Measurements from ENCODE around the gene PPFIA4.
A peak's percentile ranks its signal among the peaks of the same experiment; 100 is the strongest.
"Not testable (repeated sequence)": the region's sequence is repeated elsewhere in the genome, so short reads cannot be mapped to it uniquely, and the experiment has no call there.

PPFIA4 gene

DNA sequence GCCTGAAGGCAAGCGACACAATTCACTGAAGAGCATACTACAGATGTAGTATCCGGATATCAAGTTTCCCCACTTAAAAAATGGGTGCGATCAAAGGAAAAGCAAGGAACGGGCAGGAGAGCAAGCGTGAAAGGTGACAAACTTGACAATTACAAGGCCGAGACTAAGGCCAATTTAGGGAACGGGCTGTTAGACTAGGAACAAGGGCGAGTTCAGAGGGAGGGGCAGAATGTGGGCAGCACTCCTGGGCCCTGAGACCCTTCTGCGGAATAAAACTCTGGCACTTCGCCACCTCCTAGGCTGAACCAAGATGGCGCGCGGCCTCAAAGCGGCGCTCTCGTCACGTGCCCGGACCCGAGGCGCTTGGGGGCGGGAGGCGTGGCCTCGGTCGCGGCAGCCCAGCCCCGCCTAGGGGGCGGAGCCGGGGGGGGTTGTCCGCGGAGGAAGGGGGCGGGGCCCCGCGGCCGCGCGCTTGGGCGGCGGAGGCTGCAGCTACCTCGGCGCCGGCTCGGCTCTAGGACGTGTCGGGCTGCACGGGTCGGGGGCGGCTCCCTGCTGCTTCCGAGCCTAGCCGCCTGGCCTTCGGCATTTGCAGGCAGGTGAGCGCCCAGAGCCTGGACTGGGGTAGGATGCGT is at the start of gene PPFIA4:
Gene PPFIA4 (plus strand): TSS at position 461 of the 635 bp plus-strand sequence. CDS start 12,518 bp downstream, outside the sequence.
- peak; percentile 97 for DNase-seq (ENCODE audit: low spot score)

DNA sequence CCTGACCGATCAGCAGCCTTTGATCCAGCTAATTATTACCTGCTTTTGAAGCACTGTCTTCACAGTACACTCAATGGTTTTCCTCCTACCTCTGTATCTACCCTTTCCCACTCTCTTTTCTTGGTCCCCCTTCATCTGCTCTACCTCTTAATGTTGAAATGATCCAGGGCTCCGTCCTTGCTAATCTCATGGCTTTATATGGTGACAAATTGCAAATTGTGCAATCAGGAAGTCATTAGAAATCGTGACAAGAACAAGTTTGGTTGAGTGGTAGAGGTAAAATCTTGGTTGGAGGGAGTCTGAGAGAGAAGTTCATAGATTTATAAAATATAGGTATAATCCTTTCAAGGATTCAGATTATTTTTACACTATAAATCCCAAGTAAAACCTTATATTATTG is 49.7 kb upstream of the PPFIA4 start:
- no peak for DNase-seq (ENCODE audit: low spot score)

DNA sequence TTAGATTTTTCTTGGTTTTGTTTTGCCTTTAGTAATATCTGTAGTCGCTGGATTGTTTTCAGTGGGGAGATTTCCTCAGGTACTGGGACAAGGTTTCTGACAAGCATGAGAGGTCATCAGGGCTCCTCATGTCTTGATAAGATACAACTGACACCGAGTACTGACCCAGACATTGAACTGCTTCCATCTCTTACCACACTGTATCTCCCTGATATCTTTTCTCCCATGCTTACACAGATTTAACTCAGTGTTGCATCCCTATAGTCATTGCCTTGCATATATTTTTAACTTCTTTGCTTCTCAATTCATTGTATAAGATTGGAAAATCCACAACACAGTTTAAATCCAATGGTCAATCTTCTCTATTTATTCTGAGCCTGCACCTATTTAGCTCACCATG is 46.8 kb upstream of the PPFIA4 start:
- DNase-seq (ENCODE audit: low spot score): no peak

DNA sequence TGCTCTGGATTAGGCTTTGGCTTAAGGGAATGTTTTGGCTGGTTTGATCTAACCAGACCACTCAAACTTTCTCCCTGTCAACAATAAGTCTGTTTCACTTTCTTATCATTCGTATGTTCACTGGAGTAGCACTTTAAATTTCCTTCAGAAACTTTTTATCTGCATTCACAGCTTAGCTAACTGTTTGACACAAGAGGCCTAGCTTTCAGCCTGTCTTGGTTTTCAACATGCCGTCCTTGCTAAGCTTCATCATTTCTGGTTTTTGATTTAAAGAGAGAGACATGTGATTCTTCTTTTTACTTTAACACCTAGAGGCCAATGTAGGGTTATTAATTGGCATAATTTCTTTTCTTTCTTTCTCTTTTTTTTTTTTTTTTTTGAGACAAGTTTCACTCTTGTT is 44.4 kb upstream of the PPFIA4 start:
- no peak for DNase-seq (ENCODE audit: low spot score)

DNA sequence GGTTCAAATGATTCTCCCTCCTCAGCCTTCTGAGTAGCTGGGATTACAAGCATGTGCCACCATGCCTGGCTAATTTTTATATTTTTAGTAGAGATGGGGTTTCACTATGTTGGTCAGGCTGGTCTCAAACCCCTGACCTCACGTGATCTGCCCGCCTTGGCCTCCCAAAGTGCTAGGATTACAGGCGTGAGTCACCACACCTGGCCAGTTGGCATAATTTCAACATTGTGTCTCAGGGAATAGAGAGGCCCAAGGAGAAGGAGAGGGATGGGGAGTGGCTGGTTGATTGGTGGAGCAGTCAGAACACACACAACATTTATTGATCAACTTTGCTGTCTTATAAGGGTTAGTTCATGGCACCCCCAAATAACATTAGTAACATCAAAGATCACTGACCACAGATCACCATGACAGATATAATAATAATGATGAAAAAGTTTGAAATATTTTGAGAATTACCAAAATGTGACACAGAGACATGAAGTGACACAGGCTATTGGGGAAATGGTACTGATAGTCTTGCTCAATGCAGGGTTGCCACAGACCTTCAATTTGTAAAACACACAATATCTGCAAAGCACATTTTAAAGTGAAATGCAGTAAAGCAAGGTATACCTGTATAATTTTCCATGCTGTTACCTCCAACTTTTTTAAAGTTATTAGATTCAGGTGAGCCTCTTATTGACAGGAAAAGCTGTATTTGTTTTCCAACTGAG is 43.4 kb upstream of the PPFIA4 start:
- no peak for DNase-seq (ENCODE audit: low spot score)

DNA sequence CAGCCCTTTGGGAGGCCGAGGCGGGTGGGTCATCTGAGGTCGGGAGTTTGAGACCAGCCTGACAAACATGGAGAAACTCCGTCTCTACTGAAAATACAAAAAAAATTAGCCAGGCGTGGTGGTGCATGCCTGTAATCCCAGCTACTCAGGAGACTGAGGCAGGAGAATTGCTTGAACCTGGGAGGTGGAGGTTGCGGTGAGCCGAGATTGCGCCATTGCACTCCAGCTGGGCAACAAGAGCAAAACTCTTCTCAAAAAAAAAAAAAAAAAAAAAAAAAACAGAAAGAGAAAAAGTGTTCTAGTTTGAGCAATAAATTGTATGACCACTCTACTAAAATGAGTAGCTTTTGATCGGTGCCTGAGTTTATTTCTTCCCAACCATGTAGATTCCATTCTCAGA is 40.2 kb upstream of the PPFIA4 start:
- DNase-seq (ENCODE audit: low spot score): not testable (repeated sequence)

DNA sequence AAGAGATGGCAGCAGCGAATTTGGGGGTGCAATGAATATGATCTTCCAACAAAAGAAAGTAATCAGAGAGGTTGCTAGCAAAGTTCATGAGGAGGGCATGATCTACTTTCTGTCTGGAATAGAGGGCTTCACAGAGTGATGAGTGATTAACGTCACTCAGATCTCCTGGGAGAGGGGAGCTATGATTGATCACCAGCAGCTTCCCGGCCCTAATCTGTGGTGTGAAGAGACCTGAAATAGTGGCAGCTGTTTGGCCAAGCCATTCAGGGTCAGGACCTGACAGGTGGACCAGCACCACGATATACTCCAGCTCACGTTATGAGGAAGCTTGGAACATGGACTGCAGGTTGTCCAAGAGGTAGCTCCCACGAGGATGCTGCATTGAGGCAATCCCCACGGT is 39.0 kb upstream of the PPFIA4 start:
- no peak for DNase-seq (ENCODE audit: low spot score)

DNA sequence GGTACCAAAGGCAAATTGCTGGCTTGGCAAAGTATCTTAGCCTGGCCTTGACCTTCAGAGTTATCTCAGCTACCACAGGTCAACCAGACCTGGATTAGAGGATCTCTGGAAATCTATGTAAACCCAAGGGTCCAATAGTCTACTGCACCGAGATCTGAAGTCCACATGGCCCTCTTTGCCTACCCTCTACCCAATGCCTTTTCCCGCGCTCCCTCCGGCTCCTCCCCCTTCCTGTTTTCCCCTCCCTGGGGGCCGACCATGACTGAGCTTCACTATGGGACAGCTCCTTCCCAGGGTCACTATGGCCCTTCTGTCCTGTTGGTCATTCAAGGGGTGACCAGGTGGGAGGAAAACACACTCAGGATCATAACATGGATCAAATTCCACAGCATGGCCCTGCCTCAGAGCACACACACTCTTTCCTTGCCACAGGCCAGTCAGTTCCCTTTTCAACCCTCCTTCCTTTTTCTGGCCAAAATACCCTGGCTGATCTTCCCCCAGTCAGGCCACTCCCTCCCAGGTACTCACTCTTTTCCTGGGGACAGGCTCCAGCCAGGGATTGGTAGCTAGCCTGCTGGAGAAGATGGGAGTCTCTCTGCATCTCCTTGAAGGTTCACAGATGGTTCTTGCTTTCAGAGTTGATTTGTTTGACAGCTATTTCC is 38.2 kb upstream of the PPFIA4 start:
- no peak for DNase-seq (ENCODE audit: low spot score)

DNA sequence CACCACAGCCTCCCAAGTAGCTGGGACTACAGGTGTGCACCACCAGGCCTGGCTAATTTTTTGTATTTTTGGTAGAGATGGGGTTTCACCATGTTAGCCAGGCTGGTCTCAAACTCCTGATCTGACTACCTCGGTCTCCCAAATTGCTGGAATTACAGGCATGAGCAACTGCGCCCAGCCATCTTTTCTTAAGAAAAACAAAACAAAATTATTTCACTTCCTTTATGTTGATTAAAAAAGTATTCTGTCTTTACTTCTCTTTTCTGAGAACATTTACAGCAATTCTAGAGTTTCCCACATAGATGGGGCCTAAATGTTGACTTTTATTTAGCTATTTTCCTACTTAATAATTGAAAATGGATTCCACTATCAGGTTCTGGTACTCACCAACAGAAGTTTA is 36.4 kb upstream of the PPFIA4 start:
- DNase-seq (ENCODE audit: low spot score): no peak

DNA sequence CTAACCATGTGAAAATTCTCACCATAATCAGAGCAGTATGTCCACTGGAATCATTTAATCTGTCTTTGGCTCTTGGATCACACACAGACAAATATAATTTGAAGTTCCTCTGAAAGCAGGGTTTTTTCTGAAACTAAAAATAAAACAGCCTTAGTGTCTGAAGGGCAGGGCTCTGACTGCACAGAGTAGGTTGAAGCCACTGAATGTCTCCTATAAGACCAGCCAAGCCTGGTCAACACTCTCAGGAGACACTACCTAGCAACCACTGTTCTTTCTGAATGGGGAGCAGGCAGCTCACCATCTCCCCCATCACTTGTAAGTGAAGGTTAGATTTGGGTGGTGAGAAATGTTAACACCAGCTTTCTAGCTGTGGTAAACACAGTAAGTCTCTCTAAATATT is 35.2 kb upstream of the PPFIA4 start:
- DNase-seq (ENCODE audit: low spot score): no peak

DNA sequence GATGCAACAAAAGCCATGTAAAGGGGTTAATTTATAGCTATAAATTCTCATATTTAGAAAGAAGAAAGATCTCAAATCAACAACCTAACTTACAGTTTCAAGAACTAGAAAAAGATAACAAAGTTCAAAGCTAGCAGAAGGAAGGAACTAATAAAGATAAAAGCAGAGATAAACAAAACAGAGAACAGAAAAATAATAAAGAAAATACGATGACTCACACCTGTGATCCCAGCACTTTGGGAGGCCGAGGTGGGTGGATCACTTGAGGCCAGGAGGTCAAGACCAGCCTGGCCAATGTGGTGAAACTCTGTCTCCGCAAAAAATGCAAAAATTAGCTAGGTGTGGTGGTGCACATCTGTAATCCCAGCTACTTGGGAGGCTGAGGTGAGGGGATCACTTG is 31.5 kb upstream of the PPFIA4 start:
- DNase-seq (ENCODE audit: low spot score): no peak

DNA sequence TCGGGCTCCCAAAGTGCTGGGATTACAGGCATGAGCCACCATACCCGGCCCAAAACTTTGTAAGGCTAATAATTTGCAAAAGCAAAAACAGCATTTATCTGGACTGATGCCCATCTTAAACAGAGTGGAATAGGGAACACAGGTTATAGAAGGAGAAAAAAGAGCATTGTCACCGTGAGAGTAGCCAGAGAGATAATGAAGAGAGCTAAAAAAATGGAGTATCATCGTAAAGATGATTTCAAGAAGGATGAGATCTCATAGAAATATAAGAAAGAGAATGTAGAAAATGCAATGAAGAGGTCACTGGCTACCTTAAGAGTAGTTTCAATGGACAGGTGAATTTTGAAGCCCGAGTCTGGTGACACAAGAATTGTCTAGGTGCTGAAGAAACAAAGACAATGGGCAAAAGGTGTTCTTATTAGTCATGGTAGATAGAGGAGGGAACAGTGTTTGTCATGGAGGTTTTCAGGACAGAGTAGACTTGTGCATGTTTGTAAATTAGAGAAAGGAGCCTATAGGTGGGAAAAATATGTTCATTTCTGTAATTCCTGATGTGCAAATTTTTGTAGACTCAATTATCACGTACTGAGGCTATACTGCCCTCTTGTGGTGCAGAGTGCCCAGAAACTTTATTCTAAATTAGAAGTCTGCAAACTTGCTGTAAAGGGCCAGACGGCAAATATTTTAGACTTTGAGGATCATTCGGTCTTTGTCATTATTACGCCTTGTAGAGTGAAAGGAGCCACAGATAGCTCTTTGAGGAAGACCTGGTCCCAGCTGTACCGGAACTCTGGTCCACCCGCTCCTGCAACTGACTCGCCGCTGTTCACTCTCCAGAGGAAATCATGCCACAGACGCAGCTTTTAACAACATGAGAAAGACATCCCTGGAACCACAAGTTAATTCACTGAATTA is 27.2 kb upstream of the PPFIA4 start:
- DNase-seq (ENCODE audit: low spot score): peak; percentile 23

DNA sequence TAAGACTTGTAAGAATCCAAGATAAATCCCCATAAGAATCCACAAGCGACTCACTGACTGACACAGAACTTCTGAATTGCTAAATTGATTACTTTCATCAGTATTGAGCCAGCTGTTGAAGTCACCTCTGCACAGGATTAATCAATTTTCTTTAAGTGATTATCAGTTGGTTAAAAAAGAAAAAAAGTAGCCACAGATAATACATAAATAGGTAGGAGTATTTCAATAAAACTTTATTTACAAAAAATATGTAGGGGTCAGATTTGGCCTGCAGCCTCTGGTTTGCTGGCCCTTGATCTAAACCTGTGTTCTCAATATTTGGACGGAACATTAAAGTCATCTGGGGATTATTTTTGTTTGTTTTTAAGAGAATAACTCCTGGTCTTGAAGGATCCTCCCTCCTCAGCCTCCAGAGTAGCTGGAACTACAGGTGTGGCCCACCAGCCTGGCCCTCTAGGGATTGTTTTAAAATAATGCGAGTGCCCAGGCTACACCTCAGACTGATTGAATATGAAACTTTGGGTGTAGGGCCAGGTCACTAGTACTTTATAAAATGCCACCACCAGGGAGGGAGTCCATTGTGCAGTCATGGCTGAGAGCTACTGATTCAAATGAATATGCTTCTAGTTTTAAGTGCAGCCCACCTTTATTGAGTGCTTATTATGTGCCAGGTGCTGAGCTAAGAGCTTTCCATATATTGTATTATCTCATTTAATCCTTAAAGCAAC is 25.9 kb upstream of the PPFIA4 start:
- DNase-seq (ENCODE audit: low spot score): no peak

DNA sequence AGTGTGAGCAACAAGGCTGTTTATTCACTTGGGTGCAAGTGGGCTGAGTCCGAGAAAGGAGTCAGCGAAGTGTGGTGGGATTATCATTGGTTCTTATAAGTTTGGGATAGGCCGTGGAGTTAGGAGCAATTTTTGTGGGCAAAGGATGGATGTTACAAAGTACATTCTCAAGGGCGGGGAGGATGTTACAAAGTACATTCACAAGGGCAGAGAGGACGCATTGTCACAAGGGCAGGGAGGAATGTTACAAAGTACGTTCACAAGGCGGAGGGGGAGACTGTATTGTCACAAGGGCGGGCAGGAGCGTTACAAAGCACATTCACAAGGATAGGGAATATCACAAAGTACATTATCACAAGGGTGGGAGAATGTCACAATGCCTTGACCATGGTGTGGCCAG is 24.3 kb upstream of the PPFIA4 start:
- DNase-seq (ENCODE audit: low spot score): no peak

DNA sequence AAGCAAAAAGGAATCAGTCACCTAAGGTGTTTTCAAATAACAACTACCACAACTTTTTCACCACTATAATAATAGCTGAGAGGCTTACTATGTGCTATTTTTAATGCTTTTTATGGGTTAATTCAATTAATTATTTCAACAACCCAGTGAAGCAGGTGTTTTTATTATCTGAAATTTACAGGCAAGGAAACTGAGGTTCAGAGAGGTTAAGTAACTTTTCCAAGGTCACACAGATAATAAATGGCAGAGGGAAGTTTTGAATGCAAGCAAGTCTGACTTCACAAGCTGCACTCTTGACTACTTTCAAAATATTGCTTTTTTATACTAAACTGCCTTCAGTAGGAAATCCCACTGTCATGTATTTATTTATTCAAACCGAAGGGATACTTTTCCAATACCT is 23.3 kb upstream of the PPFIA4 start:
- no peak for DNase-seq (ENCODE audit: low spot score)

DNA sequence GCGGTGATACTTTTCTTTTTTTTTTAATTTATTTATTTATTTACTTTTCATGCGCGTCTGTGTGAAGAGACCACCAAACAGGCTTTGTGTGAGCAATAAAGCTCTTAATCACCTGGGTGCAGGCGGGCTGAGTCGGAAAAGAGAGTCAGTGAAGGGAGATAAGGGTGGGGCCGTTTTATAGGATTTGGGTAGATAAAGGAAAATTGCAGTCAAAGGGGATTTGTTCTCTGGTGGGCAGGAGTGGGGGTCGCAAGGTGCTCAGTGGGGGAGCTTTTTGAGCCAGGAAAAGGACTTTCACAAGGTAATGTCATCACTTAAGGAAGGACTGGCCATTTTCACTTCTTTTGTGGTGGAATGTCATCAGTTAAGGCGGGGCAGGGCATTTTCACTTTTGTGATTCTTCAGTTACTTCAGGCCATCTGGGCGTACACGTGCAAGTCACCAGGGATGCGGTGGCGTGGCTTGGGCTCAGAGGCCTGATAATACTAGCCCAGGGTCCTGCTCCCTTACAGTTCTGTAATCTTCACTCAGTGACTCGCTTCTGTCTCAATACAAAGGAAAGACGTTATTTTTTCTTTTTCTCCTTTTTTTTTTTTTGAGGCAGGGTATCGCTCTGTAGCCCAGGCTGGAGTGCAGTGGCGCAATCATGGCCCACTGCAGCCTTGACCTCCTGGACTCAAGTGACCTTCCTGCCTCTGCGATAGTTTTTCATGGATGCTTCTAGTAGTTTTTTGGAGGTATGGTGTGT is 20.7 kb upstream of the PPFIA4 start:
- DNase-seq (ENCODE audit: low spot score): not testable (repeated sequence)

DNA sequence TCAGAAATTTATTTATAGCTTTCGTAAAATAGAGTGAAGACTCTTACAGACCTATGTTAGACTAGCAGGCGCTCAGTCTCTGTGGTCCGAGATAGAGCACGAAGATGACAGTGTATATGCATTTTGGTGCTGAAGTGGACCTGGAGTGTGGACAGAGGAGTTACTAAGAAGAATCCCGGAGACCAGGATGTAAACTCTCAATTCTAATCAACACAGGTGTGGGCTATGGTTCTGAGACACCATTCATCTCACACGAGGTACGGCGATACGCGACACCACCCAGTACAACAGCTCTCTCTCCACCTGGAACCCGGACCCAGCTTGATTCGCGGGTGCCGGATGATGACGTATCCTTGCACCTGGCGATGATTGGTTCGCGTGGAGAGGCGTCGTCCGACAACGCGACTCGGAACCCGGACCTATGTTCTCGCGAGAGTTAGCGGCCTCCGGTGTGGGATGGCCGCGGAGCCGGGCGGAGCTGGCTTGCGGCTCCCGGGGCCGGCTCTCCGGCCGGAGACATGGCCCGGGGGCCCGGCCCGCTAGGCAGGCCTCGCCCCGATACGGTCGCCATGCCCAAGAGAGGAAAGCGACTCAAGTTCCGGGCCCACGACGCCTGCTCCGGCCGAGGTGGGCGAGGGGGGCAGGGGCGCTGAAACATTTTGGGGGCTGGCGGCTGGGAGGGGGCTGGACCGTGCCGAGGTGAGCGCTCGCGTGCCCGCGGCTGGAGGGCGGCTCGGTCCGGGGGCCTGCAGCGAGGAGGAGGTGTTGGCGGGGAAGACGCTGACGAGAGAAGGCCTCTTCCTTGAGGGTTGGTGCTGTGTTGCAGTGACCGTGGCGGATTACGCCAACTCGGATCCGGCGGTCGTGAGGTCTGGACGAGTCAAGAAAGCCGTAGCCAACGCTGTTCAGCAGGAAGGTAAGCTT is 19.1 kb upstream of the PPFIA4 start, which contains the start of gene TMEM183A:
Gene TMEM183A (plus strand): TSS at position 427 of the 924 bp plus-strand sequence. CDS start 92 bp downstream, at position 519.
- DNase-seq (ENCODE audit: low spot score): peak; percentile 95

DNA sequence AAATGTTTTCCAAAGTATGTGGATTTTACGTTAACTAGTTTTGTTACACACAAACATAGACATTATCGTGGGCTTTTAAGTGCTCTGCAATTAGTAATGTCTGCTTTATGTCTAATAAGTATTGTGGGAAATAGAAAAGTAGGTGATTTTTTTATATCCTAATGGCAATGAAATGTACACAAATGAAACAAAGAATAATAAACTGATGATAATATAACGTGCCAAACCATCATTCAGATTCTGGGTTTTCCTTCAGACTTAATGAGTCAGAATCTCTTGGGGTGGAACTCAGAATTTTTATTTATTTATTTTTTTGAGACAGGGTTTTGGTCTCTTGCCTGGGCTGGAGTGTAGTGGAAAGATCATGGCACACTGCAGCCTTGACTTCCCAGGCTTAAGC is 17.1 kb upstream of the PPFIA4 start:
- DNase-seq (ENCODE audit: low spot score): no peak

DNA sequence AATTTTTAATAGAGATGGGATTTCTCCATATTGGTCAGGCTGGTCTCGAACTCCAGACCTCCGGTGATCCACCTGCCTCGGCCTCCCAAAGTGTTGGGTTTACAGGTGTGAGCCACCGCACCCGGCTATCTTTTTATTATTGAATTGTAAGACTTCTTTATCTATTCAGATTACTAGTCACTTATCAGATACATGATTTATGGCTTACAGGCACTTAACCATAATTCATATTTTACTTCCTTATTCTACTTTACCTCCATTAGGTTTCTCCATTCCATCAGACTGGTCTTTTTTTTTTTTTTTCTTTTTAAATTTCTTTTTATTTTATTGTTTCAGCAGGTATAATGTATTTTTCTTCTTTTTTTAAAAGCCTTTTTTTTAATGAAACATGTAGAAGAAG is 14.7 kb upstream of the PPFIA4 start:
- no peak for DNase-seq (ENCODE audit: low spot score)

DNA sequence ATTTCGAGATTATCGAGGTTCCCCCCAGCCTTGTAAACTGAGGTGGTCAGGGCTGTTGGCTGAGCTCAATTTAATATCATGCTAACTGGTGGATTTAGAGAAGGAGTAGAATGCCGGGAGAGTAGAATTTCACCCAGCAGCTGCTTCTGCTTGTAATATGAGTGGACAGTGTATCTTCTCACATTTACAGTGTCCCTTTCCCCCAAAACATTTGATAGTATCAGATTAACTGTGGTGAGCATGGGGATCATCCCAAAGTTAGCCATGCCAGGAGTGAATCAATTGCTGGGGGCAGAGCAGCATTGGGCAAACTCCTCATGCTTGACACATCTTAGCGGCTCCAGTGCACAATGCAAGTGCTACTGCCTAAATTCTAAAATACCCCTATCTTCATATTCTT is 9.2 kb upstream of the PPFIA4 start:
- DNase-seq (ENCODE audit: low spot score): no peak

All from AG08396 (cell line).